Measurements from ENCODE around the gene GAL.

DNA sequence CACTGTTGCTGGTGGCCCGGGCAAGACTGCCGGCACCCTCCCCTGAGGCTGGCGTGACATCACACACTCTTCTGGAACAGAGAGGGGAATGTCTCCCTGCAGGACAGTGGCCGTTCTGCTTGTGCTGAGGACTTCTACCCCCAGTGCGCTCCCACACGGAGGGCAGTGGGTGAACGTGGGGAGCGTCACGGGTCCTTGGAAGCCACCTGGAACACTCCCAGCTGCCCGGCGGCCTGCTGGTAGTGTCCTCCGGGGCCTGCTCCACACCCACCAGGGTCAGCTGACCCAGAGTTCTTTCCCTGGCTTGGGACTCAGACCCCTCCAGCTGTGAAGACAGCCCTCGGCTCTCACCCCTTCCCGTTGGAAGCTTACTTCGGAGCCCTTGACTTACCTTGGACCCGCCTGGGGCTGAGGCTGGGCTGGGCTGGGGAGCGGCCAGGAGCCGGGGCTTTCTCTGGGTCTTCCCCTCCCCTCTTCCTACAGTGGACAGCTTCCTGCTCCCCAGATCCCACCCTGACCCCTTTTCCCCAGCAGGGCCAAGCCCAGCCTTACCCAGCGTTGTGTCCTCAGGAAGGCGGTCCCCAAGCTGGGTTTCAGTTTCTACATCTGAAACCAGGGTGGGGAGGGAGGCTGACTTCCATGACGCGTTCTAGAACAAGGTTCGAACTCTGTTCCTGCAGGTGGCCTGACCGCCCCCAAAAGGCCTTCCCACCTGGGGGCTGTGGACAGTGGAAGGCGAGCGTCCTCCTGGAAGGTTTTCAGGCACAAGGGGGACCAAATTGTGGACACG is 14.8 kb upstream of the GAL start:
- TF ChIP-seq, protein P1, sequence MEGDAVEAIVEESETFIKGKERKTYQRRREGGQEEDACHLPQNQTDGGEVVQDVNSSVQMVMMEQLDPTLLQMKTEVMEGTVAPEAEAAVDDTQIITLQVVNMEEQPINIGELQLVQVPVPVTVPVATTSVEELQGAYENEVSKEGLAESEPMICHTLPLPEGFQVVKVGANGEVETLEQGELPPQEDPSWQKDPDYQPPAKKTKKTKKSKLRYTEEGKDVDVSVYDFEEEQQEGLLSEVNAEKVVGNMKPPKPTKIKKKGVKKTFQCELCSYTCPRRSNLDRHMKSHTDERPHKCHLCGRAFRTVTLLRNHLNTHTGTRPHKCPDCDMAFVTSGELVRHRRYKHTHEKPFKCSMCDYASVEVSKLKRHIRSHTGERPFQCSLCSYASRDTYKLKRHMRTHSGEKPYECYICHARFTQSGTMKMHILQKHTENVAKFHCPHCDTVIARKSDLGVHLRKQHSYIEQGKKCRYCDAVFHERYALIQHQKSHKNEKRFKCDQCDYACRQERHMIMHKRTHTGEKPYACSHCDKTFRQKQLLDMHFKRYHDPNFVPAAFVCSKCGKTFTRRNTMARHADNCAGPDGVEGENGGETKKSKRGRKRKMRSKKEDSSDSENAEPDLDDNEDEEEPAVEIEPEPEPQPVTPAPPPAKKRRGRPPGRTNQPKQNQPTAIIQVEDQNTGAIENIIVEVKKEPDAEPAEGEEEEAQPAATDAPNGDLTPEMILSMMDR (conservative IDR thresholded peaks at IDR 0.05; ENCODE audit: low read length), result no peak
- TF ChIP-seq EZH2phosphoT487 (IDR thresholded peaks at IDR 0.05; ENCODE audit: borderline replicate concordance), result no peak
